Stimulated activated CD8-positive, alpha-beta memory T cell treated with anti-CD3 and anti-CD28 coated beads, Interleukin-7, amount 100 ng/mL, for 24 hours (primary cell): ENCODE measurements around the gene STOML1.

Source experiments
- DNase-seq: peaks from one replicate; pipeline ENCODE4 v3.0.0-alpha.2; 2020; ENCODE audit warnings: low read depth

The STOML1 gene

DNA sequence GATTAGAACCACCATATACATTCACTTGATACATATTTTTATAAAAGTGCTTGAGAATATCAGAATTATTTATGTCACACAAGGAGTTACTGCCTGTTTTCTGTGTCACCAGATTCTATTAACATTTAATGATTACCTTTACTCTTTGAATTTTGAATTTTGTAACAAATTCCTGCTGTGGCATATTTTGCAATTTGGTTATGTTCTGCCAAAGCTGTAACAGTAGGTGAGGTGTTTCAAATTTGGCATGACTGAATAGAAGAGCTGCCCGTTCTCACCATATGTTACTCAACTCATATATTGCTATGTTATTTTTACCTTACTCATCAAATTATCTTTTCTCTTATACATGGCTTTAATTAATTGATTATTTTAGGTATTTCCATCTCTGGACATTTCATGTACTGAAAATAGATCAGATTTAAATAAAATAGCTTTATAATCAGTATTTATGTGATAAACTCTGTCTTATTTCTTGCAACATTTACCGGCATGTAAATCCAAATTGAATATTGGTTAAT lies 21.3 kb upstream of the STOML1 start:
- DNase-seq: no peak

DNA sequence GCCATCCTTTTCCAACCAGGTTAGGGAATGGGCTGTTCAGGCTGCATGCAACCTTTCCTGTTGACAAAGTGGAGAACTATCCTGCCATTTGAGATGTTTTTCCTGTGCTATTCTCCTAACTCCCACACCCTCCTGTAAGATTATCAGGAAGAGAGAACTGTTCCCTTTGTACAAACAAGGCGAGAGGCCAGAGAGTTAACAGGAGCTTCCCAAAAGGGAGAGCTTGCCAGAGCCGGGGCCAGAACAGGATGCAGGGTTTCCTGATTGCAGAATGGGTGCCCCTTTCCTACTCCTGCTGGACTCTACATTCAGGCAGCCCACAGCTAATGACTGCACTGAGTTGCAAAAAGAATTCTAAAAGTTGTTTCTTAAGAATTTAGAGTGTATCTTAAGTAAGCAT lies 19.5 kb upstream of the STOML1 start:
- no peak for DNase-seq

DNA sequence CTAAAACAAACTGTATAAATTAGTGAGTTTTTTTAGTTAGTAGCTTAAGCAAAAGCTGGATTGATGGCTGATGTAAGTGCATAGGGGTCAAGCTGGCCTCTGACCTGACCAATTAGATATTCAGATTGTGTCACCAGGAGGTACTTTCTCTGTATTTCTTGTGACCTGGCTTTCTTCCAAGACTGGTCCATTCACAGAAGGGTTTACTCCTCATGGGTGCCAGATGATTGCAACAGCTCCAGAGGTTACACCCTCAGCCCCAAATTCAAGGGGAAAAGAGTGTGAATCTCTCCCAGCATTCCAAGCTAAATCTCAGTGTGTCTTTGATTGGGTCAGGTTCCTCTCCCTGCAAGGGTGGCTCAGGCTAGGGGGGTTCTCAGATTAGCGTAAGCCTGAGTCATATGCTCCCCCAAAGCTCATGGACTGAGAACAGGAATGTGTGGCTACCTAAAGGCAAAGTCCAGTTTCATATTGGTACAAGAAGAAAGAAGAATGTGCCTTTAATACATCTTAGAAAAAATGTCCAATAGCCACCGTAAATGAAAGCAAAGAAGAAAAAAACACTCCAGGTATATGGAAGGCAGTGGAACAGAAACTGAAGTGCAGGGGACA lies 18.9 kb upstream of the STOML1 start:
- DNase-seq: no peak

DNA sequence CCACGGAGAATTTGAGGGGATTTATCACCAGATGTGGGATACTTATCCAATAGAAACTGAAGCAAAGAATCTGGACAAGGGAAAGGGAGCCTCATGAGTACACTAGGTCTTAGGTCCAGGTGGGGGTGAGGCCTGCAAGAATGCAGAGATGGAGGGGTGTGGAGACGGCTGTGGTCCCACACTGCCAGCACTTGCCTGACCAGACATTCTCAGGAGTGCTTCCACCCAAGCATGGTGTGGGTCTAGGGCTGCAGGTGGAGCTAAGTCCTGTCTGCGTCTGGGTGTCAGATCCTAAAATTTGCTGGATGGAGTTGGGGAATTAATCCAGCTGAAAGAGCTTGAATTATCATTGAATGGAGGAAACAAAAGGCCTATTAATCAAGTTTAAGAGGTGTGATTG lies 16.8 kb upstream of the STOML1 start:
- no peak for DNase-seq

DNA sequence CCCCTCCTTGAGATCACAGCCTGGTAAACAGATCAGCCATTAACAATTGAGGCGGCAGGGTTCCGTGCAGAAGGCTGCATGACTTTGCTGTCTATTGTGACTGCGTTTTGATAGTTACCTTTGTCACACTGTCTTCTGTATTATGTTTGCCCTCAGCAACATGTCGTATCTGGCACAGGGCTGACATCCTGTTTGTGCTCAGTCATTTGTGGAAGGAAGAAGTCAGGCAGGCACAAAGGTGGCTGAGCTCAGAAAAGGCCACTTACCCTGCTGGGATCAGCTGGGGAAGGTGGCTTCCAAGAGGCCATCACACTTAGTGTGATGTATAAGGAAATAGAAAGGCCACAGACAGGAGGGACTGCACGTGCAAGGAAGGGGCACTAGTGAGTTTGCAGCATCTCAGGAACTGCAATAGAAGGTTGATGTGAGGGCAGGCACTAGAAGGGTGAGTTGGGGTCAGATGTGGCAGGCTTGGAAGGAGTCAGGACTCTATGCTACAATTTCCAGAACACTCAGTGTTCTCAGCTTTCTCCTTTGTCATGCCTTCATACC lies 15.8 kb upstream of the STOML1 start:
- no peak for DNase-seq

DNA sequence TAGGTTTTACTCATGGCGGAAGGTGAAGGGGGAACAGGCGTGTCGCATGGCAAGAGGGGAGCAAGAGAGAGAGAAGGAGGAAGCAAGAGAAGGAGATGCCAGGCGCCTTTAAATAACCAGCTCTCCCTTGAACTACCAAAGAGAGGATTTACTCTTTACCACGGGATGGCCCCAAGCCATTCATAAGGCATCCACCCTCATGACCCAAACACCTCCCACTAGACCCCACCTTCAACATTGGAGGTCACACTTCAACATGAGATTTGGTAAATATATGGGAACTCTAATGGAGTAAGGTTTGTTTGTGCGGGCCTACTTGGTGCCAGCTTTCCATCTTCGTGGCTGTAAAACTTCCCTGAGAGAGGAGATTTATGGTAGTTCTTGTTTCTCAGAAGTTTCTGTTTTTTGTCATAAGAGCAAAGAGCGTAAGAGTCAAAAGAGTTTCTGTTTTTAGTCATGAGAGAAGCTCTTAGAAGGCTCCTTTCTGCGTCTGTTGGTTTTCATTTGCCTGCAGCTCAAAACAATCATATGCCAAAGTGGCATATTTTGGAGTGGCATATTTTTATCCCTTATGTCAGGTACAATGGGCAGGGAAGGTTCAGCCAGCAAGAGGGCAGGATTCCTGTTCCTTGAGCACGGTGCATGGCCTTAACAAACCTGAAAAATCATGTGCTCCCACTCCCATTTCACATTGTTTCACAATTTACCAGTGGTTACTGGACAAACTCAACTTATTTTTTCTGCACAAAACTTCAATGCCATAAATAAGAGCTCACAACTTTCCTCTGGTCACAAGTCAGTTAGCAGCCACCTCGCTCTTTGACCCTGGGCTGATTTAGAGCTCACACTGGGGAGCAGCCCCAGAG lies 14.9 kb upstream of the STOML1 start:
- DNase-seq: no peak

DNA sequence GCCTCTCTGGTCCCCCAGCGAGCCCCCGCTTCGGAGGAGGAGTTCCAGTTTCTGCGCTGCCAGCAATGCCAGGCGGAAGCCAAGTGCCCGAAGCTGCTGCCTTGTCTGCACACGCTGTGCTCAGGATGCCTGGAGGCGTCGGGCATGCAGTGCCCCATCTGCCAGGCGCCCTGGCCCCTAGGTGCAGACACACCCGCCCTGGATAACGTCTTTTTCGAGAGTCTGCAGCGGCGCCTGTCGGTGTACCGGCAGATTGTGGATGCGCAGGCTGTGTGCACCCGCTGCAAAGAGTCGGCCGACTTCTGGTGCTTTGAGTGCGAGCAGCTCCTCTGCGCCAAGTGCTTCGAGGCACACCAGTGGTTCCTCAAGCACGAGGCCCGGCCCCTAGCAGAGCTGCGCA lies 5.9 kb upstream of the STOML1 start:
- DNase-seq: no peak

DNA sequence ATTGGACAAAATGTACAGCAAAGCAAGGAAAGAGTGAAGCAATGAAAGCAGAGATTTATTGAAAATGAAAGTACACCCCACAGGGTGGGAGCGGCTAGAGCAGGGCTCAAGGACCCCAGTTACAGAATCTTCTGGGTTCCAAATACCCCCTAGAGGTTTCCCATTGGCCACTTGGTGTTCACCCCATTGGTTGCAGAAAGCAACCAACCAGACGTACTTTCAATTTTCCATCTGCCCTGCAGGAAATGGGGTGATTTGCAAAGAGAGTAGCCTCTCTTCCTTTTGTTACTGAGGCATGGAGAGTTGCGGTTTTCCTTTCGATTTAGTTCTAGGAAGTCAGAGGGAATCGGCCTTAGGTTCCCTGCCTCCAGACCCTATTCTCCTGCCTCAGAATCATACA lies 4.8 kb upstream of the STOML1 start:
- no peak for DNase-seq

DNA sequence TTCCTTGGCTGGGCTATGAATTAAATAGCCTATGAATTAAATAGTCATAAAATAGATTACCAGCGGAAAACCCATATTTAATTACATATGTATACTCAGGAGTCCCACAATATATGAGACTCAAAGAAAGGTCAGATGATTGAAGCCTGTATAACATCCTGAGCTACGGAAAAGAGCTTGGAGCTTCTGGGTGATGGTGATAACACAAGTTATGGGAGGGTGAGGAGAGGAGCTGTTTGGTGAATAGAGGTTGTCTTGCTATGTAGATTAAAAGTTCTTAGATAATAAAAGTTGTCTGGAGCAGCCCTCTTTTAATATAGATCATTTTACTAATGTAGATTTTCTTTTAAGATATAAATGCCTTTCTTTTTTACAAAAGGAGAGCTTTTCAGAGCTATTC lies 4.2 kb upstream of the STOML1 start:
- DNase-seq: no peak

DNA sequence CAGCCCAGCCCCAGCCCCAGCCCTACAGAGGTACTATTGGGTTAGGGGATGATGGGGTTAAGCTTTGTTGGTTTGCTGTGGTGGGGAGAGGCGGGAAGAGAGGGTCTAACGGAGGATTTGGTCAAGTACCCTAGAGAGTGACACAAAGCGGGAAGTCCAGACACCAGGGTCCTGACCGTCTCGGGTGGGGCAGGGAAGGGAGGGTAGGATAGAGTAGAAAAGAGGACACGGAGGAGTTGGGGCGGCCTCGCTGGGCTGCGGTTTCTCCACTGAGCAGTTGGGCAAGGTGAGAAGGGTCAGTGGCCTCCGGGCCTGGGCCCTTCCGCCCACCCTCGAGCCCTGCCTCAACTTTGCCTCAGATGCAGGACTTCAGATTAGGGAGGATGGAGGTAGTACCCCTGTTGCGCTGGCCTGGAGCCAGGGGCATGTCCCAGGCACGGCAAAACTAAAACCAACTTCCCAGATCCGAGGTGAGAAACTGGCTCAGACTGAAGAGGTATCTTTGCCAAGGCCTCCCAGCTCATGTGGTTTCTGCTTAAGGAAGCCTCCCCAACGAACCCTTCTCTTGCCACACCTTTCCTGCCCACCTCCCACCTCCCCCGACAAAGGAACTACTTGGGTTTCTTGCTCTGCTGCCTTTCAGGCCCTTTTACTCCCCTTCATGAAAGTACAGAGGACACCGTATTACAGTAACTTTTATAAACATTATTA lies 3.0 kb upstream of the STOML1 start:
- no peak for DNase-seq

DNA sequence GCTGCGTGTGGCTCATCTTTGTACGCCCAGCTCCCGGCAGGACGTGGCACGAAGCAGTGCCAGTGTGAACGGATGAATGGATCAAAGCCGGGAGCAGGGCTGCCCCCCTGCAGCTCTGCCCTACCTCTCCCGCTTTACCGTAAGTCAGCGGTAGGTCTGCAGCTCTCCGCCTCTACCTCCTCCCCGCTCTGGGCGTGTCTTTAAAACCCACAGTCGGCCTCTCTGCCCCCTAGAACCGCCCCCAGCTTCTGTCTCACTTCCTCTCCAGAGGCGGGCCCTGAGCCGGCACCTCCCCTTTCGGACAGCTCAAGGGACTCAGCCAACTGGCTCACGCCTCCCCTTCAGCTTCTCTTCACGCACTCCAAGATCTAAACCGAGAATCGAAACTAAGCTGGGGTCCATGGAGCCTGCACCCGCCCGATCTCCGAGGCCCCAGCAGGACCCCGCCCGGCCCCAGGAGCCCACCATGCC lies 2.4 kb upstream of the STOML1 start, which contains the start of gene PML:
PML (plus strand) TSS at position 304 of the 471 bp plus-strand sequence; CDS start at position 401, 97 bp downstream.
- peak; percentile 88 for DNase-seq

DNA sequence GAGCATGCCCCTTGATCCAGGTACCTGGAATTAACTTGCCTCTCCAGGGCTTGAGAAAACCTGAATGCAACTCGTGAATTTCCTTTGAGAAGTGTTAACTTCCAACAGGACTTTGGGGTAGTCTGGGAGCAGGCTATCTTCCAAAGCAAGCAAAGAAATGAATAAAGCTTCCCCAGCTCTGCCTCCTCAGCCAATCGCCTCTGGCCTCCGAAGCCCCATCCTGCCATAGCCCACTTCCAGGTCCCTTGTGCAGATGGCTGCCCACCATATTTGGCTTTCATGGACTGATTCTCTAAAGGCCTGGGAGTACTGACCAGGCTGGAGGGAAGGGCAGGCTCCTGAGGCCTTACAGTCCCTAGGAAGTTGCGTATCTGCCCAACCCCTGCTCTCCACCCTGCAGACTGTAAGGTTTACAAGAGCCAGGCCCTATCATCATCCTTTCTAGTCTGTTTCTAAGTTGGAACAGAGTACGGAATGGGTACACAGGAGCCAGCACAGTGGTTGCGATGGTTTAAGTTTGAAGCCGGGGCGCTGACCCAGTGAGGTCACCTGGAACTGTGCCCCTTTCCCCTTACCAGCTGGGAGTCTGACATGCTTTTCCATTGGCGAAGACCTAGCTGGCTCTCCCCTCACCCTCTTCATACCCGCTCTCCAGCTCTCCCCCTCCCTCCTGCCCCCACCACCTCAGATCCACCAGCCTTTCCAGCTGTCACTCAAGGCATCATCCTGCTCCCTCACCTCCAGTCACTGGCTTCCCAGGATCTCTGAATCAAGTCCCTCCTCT lies 1.3 kb upstream of the STOML1 start:
- no peak for DNase-seq

DNA sequence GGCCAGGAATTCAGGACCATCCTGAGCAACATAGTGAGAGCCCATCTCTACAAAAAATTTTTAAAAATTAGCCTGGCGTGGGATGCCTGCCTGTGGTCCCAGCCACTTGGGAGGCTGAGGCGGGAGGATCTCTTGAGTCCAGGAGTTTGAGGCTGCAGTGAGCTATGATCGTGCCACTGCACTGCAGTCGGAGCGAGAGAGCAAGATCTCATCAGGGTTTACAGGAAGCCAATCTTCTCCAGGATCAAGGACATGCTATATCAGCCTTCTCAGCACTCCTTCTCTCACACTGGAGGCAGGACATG lies 451 bp upstream of the STOML1 start:
- DNase-seq: no peak

DNA sequence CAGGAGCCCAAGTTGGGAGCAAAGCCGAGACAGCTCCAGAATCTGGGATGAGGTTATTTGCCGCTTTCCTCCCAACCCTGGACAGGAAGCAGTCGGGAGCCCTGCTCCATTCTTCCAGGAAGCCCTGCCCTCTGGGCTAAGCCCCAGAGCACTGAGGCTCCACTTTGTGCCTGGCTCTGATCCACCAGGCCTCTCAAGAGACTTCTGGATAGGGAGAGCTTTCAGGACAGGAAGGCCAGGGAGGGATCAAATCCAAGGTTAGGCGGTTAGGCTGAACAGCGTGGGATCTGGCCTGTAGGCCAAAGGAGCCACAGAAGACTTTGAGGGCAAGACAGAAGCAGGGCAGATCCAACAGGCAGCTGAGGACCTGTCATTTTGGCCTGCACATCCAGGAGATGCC lies 835 bp downstream of the STOML1 start:
- DNase-seq: no peak

DNA sequence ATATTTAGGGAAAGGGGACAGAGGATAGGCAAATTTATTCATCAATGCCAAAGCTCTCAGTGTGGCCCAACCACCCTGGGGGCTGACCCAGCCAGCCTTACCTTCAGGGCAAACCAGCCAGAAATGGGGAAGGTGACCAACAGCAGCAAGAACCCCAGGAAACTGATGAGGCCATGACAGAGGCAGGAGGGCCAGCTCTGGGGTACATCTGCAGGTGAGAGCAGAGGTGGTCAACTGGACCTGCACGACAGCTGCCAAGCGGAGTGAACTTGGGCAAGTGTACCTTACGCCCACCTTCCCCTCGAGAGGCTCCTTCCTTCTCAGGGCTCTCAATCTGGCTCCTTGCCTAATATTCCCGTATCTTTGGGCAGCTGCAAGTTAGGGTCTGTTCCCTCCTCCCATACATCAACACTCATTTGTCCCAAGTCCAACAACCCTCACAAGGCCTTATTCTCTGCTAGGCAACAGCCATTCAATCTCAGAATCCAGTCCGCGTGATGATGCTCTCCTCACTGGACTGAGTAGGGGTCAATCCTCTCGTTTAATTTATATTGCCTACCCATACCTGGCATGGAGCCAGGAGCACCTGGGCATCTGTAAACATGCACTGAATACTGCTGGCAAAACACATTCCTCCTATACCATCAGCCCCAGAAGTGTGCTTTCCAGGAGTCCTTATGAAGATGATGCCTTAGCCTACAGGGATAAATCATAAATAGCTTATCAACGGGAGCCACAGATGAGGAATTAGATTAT lies 1.7 kb downstream of the STOML1 start:
- DNase-seq: no peak

DNA sequence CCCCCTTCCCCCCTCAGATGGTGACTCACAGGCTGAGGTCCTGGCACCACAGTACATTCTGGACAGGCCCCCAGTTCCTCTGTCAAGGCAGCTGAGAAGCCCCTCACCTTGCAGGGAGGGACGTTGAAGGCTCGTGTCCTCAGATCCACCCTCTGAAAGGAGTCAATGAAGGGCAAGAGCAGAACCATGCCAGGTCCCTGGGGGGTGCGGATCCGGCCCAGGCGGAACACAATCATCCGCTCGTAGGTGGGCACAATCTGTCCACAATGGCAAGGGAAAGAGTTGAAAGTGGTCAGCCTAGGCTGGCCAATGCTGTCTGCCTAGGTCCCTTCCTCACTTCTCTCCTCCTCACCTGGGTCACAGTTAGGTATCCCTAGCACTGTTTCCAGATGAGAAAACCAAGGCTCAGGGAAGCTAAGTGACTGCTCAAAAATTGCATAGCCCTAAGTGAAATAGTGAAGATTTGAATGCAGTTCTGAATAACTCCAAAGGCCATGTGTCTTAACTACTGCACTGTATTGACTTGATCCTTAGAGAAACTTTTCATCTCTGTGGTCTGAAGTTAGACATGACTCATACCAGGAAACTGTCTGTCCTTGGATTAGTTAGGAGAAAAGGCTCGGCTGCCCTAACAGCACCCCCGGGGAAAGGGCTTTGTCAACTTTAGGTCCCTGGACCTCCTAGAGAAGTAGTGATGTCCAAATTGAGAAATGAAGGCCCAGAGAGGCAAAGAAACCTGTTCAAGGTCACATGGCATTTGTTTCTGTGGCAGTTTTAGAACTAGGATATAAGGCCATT lies 2.9 kb downstream of the STOML1 start:
- no peak for DNase-seq

DNA sequence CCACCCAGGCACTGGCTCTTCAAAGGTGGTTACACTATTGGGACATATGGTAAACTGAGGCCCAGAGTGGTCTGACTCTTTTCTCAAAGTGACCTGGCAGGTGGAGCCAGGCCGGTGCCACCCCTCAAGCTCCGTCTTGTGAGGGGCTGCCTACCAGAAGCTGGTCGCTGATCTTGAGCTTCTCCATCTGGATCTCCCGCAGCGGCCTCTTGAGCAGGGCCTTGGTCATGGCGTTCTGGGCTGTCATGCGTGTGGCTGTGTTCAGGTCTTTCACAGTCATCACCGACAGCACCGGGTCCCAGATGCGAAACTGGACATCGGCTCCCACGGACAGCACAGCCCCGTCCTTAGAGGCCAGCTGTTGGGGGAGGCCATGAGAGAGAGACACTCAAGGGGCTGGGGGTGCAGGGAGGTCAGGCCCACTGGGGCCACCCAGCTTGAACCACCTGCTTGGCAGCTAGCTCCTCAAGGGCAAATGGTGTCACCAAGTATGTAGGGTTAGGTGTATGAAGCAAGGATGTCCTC lies 3.6 kb downstream of the STOML1 start:
- DNase-seq: no peak

DNA sequence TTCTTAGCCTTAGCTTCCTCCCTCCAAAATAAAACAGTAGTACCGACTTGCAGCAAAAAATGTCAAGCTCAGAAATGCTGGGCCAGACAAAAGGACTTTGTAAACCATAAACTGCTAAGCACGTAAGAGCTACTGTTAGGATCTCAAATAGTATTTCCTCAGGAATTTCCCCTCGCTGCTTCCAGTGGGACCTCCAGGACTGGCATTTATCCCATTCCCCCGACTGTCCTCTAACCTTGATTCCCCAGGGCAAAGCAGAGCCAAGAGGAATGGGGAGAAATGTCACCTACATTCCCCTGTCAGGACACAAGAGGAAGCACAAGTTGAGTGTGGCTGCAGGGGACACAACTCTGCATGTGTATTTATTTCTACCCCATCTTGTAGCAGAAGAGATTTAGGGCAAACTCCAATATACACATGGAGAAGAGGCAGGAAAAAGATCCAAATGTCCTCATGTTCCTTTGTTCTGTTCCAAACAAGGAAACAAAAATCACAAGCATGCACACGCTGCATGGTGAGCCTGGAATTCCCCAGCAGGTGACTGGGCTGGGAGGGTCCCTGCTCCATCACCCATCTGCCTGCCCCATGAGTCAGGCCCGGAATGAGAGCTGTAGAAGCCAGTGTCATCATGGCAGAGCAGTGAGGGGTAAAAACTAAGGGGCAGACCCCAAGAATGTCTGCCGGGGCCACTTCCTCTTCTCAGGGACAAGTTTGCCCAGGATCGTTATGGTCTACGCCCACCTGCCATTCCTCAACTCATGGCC lies 4.2 kb downstream of the STOML1 start:
- DNase-seq: no peak

DNA sequence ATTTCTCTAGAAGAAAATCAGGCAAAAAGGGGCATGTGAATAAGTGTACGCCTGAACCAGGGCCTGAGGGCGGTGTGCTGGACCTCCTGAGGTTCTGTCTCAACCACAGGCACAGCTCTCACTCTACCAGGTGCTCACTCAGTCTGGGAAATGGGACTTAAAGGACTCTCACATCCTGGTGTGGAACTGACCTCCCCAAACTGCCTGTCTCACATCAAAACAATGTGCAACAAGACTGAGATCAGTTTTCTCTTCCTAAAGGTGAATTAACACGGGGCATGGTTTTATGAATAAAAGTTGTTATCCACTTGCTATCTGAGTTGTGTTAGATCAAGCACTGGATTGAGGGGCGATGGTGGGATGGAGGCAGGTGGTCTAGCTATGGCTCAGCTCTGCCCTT lies 4.8 kb downstream of the STOML1 start:
- DNase-seq: no peak
